ENCODE results near the gene TOMM20.
"Not testable (repeated sequence)": the region's sequence is repeated elsewhere in the genome, so short reads cannot be mapped to it uniquely, and the experiment has no call there.

Gene TOMM20

DNA sequence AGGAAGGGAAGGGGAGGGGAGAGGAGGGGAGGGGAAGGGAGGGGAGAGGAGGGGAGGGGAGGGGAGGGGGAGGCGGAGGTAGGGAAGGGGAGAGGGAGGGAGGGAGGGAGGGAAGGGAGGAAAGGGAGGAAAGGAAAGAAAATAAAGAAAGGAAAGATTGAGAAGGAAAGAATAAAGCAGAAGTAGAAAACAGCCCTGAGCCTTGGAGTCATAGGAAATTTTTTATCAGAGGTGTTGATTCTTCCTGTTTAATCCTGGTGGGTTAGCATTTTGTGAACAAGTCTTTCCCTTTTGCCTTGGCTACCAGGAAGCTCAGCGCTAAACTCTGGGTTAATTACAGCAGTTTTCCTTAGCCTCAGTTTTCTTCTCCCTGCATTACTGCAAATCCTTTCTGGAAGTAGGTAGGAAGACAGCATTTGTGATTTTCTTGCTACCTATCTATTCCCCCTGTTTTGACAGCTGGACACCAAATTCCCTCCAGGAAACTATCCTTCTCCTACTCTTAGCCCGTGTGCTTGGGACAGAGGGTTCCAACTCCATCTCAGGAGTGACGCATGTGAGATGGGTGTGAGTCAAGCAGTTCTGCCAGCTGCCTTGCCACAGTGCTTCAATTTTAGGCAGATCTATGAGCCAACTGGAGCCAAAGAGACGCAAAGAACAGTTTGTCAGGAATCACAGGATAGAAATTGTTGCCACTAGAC is 26.9 kb downstream of the TOMM20 start:
- ChIA-PET POLR2A (no interaction called here), CTCF (no interaction called here)
- DNase-seq (ENCODE audit: extremely low spot score) = no peak
- TF ChIP-seq SUZ12 (IDR thresholded peaks at IDR 0.05) (no peak), L3MBTL2 (conservative IDR thresholded peaks at IDR 0.05) (no peak), FOXA1 (IDR thresholded peaks at IDR 0.05) (no peak), TARDBP (IDR thresholded peaks at IDR 0.05) (no peak)

DNA sequence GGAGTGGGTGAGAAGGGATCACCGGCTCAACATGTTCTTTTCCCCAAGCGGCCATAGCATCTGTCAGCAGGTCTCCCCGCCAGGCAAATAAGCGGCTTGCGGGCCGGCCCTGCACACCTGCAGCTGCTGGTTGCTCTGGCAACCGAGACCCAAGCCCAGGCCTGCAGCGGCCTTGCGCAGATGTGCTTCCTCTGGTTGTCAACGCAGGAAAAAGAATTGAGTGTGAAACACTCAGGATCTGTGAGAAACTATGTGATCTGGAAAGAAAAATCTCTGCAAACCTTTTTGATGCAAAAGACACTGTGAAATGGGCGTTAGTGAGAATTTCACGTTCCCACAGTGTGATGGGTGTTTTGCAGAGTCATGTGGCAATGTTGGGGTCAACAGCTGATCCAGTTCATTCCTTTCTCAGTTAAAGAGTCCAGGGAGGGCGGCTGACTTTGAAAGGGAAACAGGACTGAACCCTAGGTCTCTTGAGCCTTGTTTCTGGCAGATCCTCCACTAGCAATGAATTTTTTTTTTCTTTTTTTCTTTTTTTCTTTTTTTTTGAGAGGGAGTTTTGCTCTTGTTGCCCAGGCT is 28.4 kb downstream of the TOMM20 start:
- TF ChIP-seq FOXK2 (IDR thresholded peaks at IDR 0.05) = no peak
- TF ChIP-seq, protein P1, sequence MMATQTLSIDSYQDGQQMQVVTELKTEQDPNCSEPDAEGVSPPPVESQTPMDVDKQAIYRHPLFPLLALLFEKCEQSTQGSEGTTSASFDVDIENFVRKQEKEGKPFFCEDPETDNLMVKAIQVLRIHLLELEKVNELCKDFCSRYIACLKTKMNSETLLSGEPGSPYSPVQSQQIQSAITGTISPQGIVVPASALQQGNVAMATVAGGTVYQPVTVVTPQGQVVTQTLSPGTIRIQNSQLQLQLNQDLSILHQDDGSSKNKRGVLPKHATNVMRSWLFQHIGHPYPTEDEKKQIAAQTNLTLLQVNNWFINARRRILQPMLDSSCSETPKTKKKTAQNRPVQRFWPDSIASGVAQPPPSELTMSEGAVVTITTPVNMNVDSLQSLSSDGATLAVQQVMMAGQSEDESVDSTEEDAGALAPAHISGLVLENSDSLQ (IDR thresholded peaks at IDR 0.05) = no peak
- no peak for TF ChIP-seq FOXA1 (IDR thresholded peaks at IDR 0.05)
- TF ChIP-seq ELF4 (IDR thresholded peaks at IDR 0.05) = no peak
- no peak for TF ChIP-seq CTBP1 (IDR thresholded peaks at IDR 0.05; ENCODE audit: borderline replicate concordance)
- no peak for TF ChIP-seq SP1 (IDR thresholded peaks at IDR 0.05)
- TF ChIP-seq L3MBTL2 (conservative IDR thresholded peaks at IDR 0.05) = no peak
- no peak for TF ChIP-seq SUZ12 (IDR thresholded peaks at IDR 0.05)
- no peak for TF ChIP-seq LEF1 (IDR thresholded peaks at IDR 0.05; ENCODE audit: borderline replicate concordance)
- TF ChIP-seq ZNF384 (IDR thresholded peaks at IDR 0.05) = no peak
- no peak for TF ChIP-seq ARNT (IDR thresholded peaks at IDR 0.05)
- no peak for TF ChIP-seq TARDBP (IDR thresholded peaks at IDR 0.05)
- no peak for TF ChIP-seq NFRKB (IDR thresholded peaks at IDR 0.05)
- TF ChIP-seq FOXM1 (IDR thresholded peaks at IDR 0.05; ENCODE audit: borderline replicate concordance) = no peak
- TF ChIP-seq BHLHE40 (IDR thresholded peaks at IDR 0.05; ENCODE audit: borderline replicate concordance) = no peak
- no peak for TF ChIP-seq HDGF (IDR thresholded peaks at IDR 0.05; ENCODE audit: borderline replicate concordance)
- ChIA-PET POLR2A (no interaction called here), CTCF (no interaction called here)
- DNase-seq (ENCODE audit: extremely low spot score) = no peak

DNA sequence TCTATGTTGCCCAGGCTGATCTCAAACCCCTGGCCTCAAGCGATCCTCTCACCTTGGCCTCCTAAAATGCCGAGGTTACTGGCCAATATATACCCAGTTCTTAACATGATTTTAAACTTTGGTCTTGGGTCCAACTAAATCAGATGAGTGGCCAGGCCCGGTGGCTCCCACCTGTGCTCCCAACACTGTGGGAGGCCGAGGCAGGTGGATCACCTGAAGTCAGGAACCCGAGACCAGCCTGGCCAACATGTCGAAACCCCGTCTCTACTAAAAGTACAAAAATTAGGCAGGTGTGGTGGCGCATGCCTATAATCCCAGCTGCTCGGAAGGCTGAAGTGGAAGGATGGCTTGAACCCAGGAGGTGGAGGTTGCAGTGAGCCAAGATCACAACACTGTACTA is 29.6 kb downstream of the TOMM20 start:
- DNase-seq (ENCODE audit: extremely low spot score) = no peak
- no peak for TF ChIP-seq ELF4 (IDR thresholded peaks at IDR 0.05)
- TF ChIP-seq CTBP1 (IDR thresholded peaks at IDR 0.05; ENCODE audit: borderline replicate concordance) = no peak
- TF ChIP-seq NFRKB (IDR thresholded peaks at IDR 0.05) = no peak
- no peak for TF ChIP-seq FOXM1 (IDR thresholded peaks at IDR 0.05; ENCODE audit: borderline replicate concordance)
- TF ChIP-seq, protein P1 (IDR thresholded peaks at IDR 0.05) = no peak
- TF ChIP-seq ZNF384 (IDR thresholded peaks at IDR 0.05) = no peak
- TF ChIP-seq TARDBP (IDR thresholded peaks at IDR 0.05) = no peak
- TF ChIP-seq BHLHE40 (IDR thresholded peaks at IDR 0.05; ENCODE audit: borderline replicate concordance) = no peak
- TF ChIP-seq FOXK2 (IDR thresholded peaks at IDR 0.05) = no peak
- TF ChIP-seq SP1 (IDR thresholded peaks at IDR 0.05) = no peak
- no peak for TF ChIP-seq LEF1 (IDR thresholded peaks at IDR 0.05; ENCODE audit: borderline replicate concordance)
- no peak for TF ChIP-seq L3MBTL2 (conservative IDR thresholded peaks at IDR 0.05)
- no peak for TF ChIP-seq HDGF (IDR thresholded peaks at IDR 0.05; ENCODE audit: borderline replicate concordance)
- no peak for TF ChIP-seq ARNT (IDR thresholded peaks at IDR 0.05)
- no peak for TF ChIP-seq SUZ12 (IDR thresholded peaks at IDR 0.05)
- ChIA-PET POLR2A (no interaction called here), CTCF (no interaction called here)

DNA sequence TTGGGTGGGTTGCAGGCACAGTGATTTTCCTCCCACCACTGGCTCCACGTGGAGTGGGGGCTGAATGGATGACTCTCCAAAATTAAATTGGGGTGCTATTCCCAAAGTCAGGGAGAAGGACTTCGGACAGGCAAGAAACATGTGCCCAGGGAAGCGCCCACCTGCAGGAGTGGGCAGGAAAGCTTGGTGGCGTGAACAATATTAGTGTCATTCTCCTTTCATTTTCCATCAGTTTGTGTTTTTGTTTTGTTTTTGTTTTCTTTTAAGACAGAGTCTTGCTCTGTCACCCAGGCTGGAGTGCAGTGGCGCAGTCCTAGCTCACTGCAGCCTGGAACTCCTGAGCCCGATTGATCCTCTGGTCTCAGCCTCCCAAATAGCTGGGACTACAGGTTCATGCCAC is 30.1 kb downstream of the TOMM20 start:
- ChIA-PET POLR2A (no interaction called here), CTCF (no interaction called here)
- TF ChIP-seq SUZ12 (IDR thresholded peaks at IDR 0.05) = no peak
- no peak for TF ChIP-seq ZNF384 (IDR thresholded peaks at IDR 0.05)
- no peak for TF ChIP-seq SP1 (IDR thresholded peaks at IDR 0.05)
- no peak for TF ChIP-seq FOXM1 (IDR thresholded peaks at IDR 0.05; ENCODE audit: borderline replicate concordance)
- TF ChIP-seq ELF4 (IDR thresholded peaks at IDR 0.05) = no peak
- TF ChIP-seq, protein P1 (IDR thresholded peaks at IDR 0.05) = no peak
- TF ChIP-seq FOXA1 (IDR thresholded peaks at IDR 0.05) = no peak
- no peak for TF ChIP-seq FOXK2 (IDR thresholded peaks at IDR 0.05)
- no peak for TF ChIP-seq BHLHE40 (IDR thresholded peaks at IDR 0.05; ENCODE audit: borderline replicate concordance)
- no peak for TF ChIP-seq CTBP1 (IDR thresholded peaks at IDR 0.05; ENCODE audit: borderline replicate concordance)
- no peak for TF ChIP-seq NFRKB (IDR thresholded peaks at IDR 0.05)
- no peak for TF ChIP-seq HDGF (IDR thresholded peaks at IDR 0.05; ENCODE audit: borderline replicate concordance)
- TF ChIP-seq L3MBTL2 (conservative IDR thresholded peaks at IDR 0.05) = no peak
- TF ChIP-seq LEF1 (IDR thresholded peaks at IDR 0.05; ENCODE audit: borderline replicate concordance) = no peak
- no peak for TF ChIP-seq ARNT (IDR thresholded peaks at IDR 0.05)
- DNase-seq (ENCODE audit: extremely low spot score) = no peak

DNA sequence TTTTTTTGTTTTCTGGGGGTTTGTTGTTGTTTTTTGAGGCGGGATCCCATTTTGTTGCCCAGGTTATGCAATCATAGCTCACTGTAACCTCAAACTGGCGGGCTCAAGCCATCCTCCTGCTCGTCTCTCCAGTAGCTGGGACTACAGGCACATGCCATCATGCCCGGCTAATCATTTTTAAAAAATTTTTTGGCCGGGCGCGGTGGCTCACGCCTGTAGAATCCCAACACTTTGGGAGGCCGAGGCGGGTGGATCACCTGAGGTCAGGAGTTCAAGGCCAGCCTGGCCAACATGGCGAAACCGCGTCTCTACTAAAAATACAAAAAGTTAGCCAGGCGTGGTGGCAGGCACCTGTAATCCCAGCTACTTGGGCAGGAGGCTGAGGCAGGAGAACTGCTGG is 31.1 kb downstream of the TOMM20 start:
- CTCF ChIA-PET = interaction anchor here (1.1 kb wide), 1 partner anchor 14 kb away, joined by 3 read pairs; no protein-coding TSS in a partner anchor

DNA sequence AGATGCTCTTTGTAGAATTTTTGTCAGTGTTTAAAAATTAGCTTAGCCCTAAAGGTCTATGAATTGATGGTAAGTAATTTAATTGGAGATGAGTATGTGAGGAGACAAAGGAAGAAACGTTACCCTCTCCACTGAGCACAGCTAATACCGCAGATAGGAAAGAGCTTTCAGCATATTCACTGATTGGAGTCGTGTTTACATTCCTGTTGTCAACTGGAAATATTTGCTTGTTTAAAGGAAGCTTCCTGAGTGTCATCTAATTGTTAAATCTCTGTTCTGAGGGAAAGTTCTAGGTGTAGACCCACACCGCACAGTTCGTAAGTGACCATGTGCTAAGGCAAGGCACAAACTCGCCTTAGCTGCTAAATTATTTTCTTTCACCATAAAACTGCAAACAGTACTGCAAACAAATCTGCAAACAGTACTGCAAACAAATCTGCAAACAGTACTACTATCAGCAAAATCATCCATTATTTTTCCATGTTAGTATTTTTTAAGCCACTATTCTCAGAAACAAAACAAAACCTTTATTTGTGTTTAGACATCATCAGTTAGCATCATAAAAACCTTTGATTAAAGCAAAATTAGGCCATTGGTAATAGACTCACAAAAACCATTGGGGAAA is 32.6 kb downstream of the TOMM20 start:
- ChIA-PET CTCF (interaction anchor here (0.8 to 1.6 kb wide), 5 partner anchors 9 to 773 kb away, joined by 3 to 7 read pairs (median 3); no protein-coding TSS in a partner anchor), POLR2A (interaction anchor here (1.5 kb wide), 1 partner anchor 65 kb away, joined by 5 read pairs; the partner anchor contains the start of gene RBM34)
- DNase-seq (ENCODE audit: extremely low spot score) = no peak
- no peak for TF ChIP-seq TARDBP (IDR thresholded peaks at IDR 0.05)
- no peak for TF ChIP-seq FOXK2 (IDR thresholded peaks at IDR 0.05)
- TF ChIP-seq L3MBTL2 (conservative IDR thresholded peaks at IDR 0.05) = no peak
- TF ChIP-seq, protein P1 (IDR thresholded peaks at IDR 0.05) = no peak
- no peak for TF ChIP-seq ZNF384 (IDR thresholded peaks at IDR 0.05)
- no peak for TF ChIP-seq HDGF (IDR thresholded peaks at IDR 0.05; ENCODE audit: borderline replicate concordance)
- TF ChIP-seq CTBP1 (IDR thresholded peaks at IDR 0.05; ENCODE audit: borderline replicate concordance) = no peak
- no peak for TF ChIP-seq ARNT (IDR thresholded peaks at IDR 0.05)
- no peak for TF ChIP-seq SUZ12 (IDR thresholded peaks at IDR 0.05)
- no peak for TF ChIP-seq SP1 (IDR thresholded peaks at IDR 0.05)
- no peak for TF ChIP-seq ELF4 (IDR thresholded peaks at IDR 0.05)
- TF ChIP-seq NFRKB (IDR thresholded peaks at IDR 0.05) = no peak
- TF ChIP-seq FOXA1 (IDR thresholded peaks at IDR 0.05) = no peak
- TF ChIP-seq FOXM1 (IDR thresholded peaks at IDR 0.05; ENCODE audit: borderline replicate concordance) = no peak

More for the DNA sequence above, 31.1 kb downstream of the TOMM20 start:
- DNase-seq (ENCODE audit: extremely low spot score); POLR2A ChIA-PET: not testable (repeated sequence)
